Cerebellar cortex (tissue), 1 donor: ENCODE measurements around the gene SLC35F3.
"Not testable (repeated sequence)": the region's sequence is repeated elsewhere in the genome, so short reads cannot be mapped to it uniquely, and the experiment has no call there.

Experiments used
- DNase-seq: peaks from one replicate; pipeline ENCODE4 v3.0.0-alpha.2; 2015; ENCODE audit warnings: low spot score

Gene SLC35F3

GRCh38 chr1:234292011-234292410, 387.5 kb downstream of the SLC35F3 start:
- DNase-seq: peak; percentile 98

- DNase-seq: peak; percentile 51
These were observed 388.1 kb downstream of the SLC35F3 start for GRCh38 chr1:234292548-234292947.

GRCh38 chr1:234294109-234294817, 389.8 kb downstream of the SLC35F3 start:
- DNase-seq: no peak

GRCh38 chr1:234295068-234295467, 390.6 kb downstream of the SLC35F3 start:
- no peak for DNase-seq

GRCh38 chr1:234295626-234296025, 391.1 kb downstream of the SLC35F3 start:
- no peak for DNase-seq

GRCh38 chr1:234296496-234296895, 392.0 kb downstream of the SLC35F3 start:
- peak; percentile 66 for DNase-seq

- no peak for DNase-seq
These were observed 393.2 kb downstream of the SLC35F3 start for GRCh38 chr1:234297668-234298067.

GRCh38 chr1:234300096-234300495, 395.6 kb downstream of the SLC35F3 start:
- DNase-seq: no peak

GRCh38 chr1:234301663-234302062, 397.2 kb downstream of the SLC35F3 start:
- DNase-seq: not testable (repeated sequence)

GRCh38 chr1:234302354-234302962, 398.0 kb downstream of the SLC35F3 start:
- no peak for DNase-seq

- no peak for DNase-seq
These were observed 398.8 kb downstream of the SLC35F3 start for GRCh38 chr1:234303231-234303630.

GRCh38 chr1:234307726-234308125, 403.2 kb downstream of the SLC35F3 start:
- DNase-seq: no peak

GRCh38 chr1:234309243-234309597, 404.7 kb downstream of the SLC35F3 start:
- no peak for DNase-seq

- peak; percentile 72 for DNase-seq
These were observed 405.4 kb downstream of the SLC35F3 start for GRCh38 chr1:234309598-234310459.

GRCh38 chr1:234310460-234310817, 406.0 kb downstream of the SLC35F3 start:
- no peak for DNase-seq

- DNase-seq: no peak
These were observed 406.9 kb downstream of the SLC35F3 start for GRCh38 chr1:234311414-234311813.

GRCh38 chr1:234313171-234313570, 408.7 kb downstream of the SLC35F3 start:
- DNase-seq: no peak

GRCh38 chr1:234315091-234315541, 410.6 kb downstream of the SLC35F3 start:
- DNase-seq: no peak

- DNase-seq: no peak
These were observed 411.1 kb downstream of the SLC35F3 start for GRCh38 chr1:234315588-234315987.

- no peak for DNase-seq
These were observed 412.0 kb downstream of the SLC35F3 start for GRCh38 chr1:234316486-234316885.

GRCh38 chr1:234316937-234317336, 412.5 kb downstream of the SLC35F3 start:
- no peak for DNase-seq

GRCh38 chr1:234320069-234320468, 415.6 kb downstream of the SLC35F3 start:
- no peak for DNase-seq

GRCh38 chr1:234320549-234320948, 416.1 kb downstream of the SLC35F3 start:
- no peak for DNase-seq
